Measurements from ENCODE around the gene NUDT5. TPM values are rescaled to one million over a fixed set of nuclear protein-coding genes. Genes with fewer than 3 reads are reported as not detected.

Gene NUDT5
- total RNA-seq, 4 donors from 2014 or later: 33.6 to 54.8 (median 45.2) TPM

GRCh38 chr10:12162927-12163326 lies 32.8 kb downstream of the NUDT5 start:
- TF ChIP-seq CTCF (IDR thresholded peaks at IDR 0.05): no peak
- ATAC-seq (ENCODE audit: low FRiP score): no peak
- no peak for DNase-seq (ENCODE audit: low spot score)

GRCh38 chr10:12160664-12161063 lies 35.0 kb downstream of the NUDT5 start:
- TF ChIP-seq CTCF (IDR thresholded peaks at IDR 0.05): no peak
- ATAC-seq (ENCODE audit: low FRiP score): no peak
- no peak for DNase-seq (ENCODE audit: low spot score)

- no peak for TF ChIP-seq CTCF (IDR thresholded peaks at IDR 0.05)
- ATAC-seq (ENCODE audit: low FRiP score): no peak
Observed at GRCh38 chr10:12158111-12158510, 37.6 kb downstream of the NUDT5 start.

GRCh38 chr10:12156367-12157123 lies 39.1 kb downstream of the NUDT5 start:
- no peak for TF ChIP-seq CTCF (IDR thresholded peaks at IDR 0.05)
- no peak for ATAC-seq (ENCODE audit: low FRiP score)
- DNase-seq (ENCODE audit: low spot score): no peak

More at GRCh38 chr10:12158111-12158510, 37.6 kb downstream of the NUDT5 start:
- no peak for DNase-seq (ENCODE audit: low spot score)

GRCh38 chr10:12154516-12154915 lies 41.2 kb downstream of the NUDT5 start:
- no peak for TF ChIP-seq CTCF (IDR thresholded peaks at IDR 0.05)
- DNase-seq (ENCODE audit: low spot score) (no peak), ATAC-seq (ENCODE audit: low FRiP score) (no peak)

GRCh38 chr10:12150163-12150562 lies 45.5 kb downstream of the NUDT5 start:
- ATAC-seq (ENCODE audit: low FRiP score) (no peak), DNase-seq (ENCODE audit: low spot score) (no peak)
- TF ChIP-seq CTCF (IDR thresholded peaks at IDR 0.05): no peak

GRCh38 chr10:12144538-12144937 lies 51.2 kb downstream of the NUDT5 start:
- DNase-seq (ENCODE audit: low spot score) (no peak), ATAC-seq (ENCODE audit: low FRiP score) (no peak)
- TF ChIP-seq CTCF (IDR thresholded peaks at IDR 0.05): no peak
